HG03342 (cell line): ENCODE results near the gene DGKB.
"Not testable (repeated sequence)": the region's sequence is repeated elsewhere in the genome, so short reads cannot be mapped to it uniquely, and the experiment has no call there.

ENCODE experiments used
- ATAC-seq: cut with Tn5 transposase; IDR thresholded peaks from one replicate; pipeline ENCODE4 v1.9.1; 2021; ENCODE audit warnings: mild to moderate bottlenecking, moderate library complexity; ENCODE audit not compliant: unreplicated experiment

DGKB gene

GRCh38 chr7:14332155-14332554 is 570.4 kb downstream of the DGKB start:
- no peak for ATAC-seq

- ATAC-seq: no peak
These were observed 577.8 kb downstream of the DGKB start for GRCh38 chr7:14324767-14325166.

- no peak for ATAC-seq
These were observed 579.8 kb downstream of the DGKB start for GRCh38 chr7:14322724-14323123.

GRCh38 chr7:14321947-14322346 is 580.6 kb downstream of the DGKB start:
- ATAC-seq: no peak

- no peak for ATAC-seq
These were observed 593.1 kb downstream of the DGKB start for GRCh38 chr7:14309432-14309831.

GRCh38 chr7:14305233-14305866 is 597.2 kb downstream of the DGKB start:
- ATAC-seq: no peak

- no peak for ATAC-seq
These were observed 599.0 kb downstream of the DGKB start for GRCh38 chr7:14303536-14303935.

- ATAC-seq: no peak
These were observed 607.9 kb downstream of the DGKB start for GRCh38 chr7:14294637-14295036.

GRCh38 chr7:14293434-14293833 is 609.1 kb downstream of the DGKB start:
- no peak for ATAC-seq

GRCh38 chr7:14292737-14293136 is 609.8 kb downstream of the DGKB start:
- no peak for ATAC-seq

GRCh38 chr7:14289957-14290356 is 612.6 kb downstream of the DGKB start:
- no peak for ATAC-seq

GRCh38 chr7:14288701-14289100 is 613.9 kb downstream of the DGKB start:
- ATAC-seq: no peak

- no peak for ATAC-seq
These were observed 615.2 kb downstream of the DGKB start for GRCh38 chr7:14287398-14287797.

GRCh38 chr7:14286036-14286435 is 616.5 kb downstream of the DGKB start:
- ATAC-seq: no peak

- ATAC-seq: not testable (repeated sequence)
These were observed 623.3 kb downstream of the DGKB start for GRCh38 chr7:14279065-14279871.

GRCh38 chr7:14275356-14275755 is 627.2 kb downstream of the DGKB start:
- no peak for ATAC-seq

- ATAC-seq: no peak
These were observed 631.1 kb downstream of the DGKB start for GRCh38 chr7:14271441-14271840.

GRCh38 chr7:14270099-14270498 is 632.5 kb downstream of the DGKB start:
- ATAC-seq: no peak

GRCh38 chr7:14260011-14260410 is 642.5 kb downstream of the DGKB start:
- ATAC-seq: no peak

GRCh38 chr7:14258861-14259260 is 643.7 kb downstream of the DGKB start:
- no peak for ATAC-seq

- no peak for ATAC-seq
These were observed 644.1 kb downstream of the DGKB start for GRCh38 chr7:14258441-14258840.

GRCh38 chr7:14252458-14252857 is 650.1 kb downstream of the DGKB start:
- ATAC-seq: no peak
